ENCODE results near the gene MEG3. TPM values are rescaled to one million over a fixed set of nuclear protein-coding genes. Genes with fewer than 3 reads are reported as not detected.

The MEG3 gene
- total and polyA plus RNA-seq, 2 donors (not counting 3 experiments of a cell fraction or from before 2014, with no cell fraction given), result 378 to 508 TPM

GRCh38 chr14:100830681-100831080 is 4.8 kb downstream of the MEG3 start:
- no TSS peak for BruUV-seq (replicated peaks)
- no peaks in the 10 kb centered on the region for H3K27me3 ChIP-seq (ENCODE audit: control insufficient read depth in 2 of 2, insufficient read depth in 2 of 2, low read length in 2 of 2)
- dilution Hi-C loops (cut with MboI; ENCODE audit: extremely low pct_ligation_motif_present, low sequenced_read_pairs) (no loop called here), intact Hi-C loops (cut with micrococcal nuclease) (no loop called here)
- no peaks in the 10 kb centered on the region for H3K9me1 ChIP-seq (replicated peaks; ENCODE audit: control insufficient read depth, extremely low read depth, insufficient read depth, low read length)
- H3K4me1 ChIP-seq (ENCODE audit: control insufficient read depth, extremely low read depth, insufficient read depth, low read length), result no peaks in the 10 kb centered on the region
- FAIRE-seq (no peak), DNase-seq (ENCODE audit: low read depth, low spot score) (no peak)
- no peaks in the 10 kb centered on the region for H3K9me3 ChIP-seq (replicated peaks; ENCODE audit: control insufficient read depth, insufficient read depth, low read length)
- H3K4me2 ChIP-seq (ENCODE audit: insufficient read depth, low read length), result no peak overlapping the region
- no peak overlapping the region for H3K4me3 ChIP-seq (replicated peaks in 1 of 3; ENCODE audit: insufficient read depth in 1 of 3, low read depth in 1 of 3, low read length in 3 of 3)
- H3K79me2 ChIP-seq (ENCODE audit: control insufficient read depth, insufficient read depth, low read length), result peaks cover 28% of the 10 kb centered on the region
- no peak overlapping the region for H3K27ac ChIP-seq (ENCODE audit: insufficient read depth, low read depth, low read length)
- ChIA-PET CTCF (interaction anchor here (1.1 kb wide), 1 partner anchor 121 kb away, joined by 4 read pairs; no protein-coding TSS in a partner anchor), POLR2A (no interaction called here)
- H4K20me1 ChIP-seq (replicated peaks; ENCODE audit: control insufficient read depth, extremely low read depth, insufficient read depth, low read length), result no peaks in the 10 kb centered on the region
- no peak overlapping the region for H3K9ac ChIP-seq (replicated peaks; ENCODE audit: extremely low read depth, insufficient read depth, low read length)
- no peak for TF ChIP-seq MYC (IDR thresholded peaks at IDR 0.05; ENCODE audit: low read depth, low read length)
- TF ChIP-seq CTCF (IDR thresholded peaks at IDR 0.05; ENCODE audit: extremely low read depth in 1 of 2, insufficient read depth in 1 of 2, low read depth in 1 of 2, low read length in 2 of 2), result no peak
- TF ChIP-seq POLR2A (IDR thresholded peaks at IDR 0.05; ENCODE audit: low read depth, low read length), result no peak
- no peak for TF ChIP-seq JUN (IDR thresholded peaks at IDR 0.05; ENCODE audit: borderline replicate concordance, insufficient read depth, insufficient read length, low read depth)
- no peak for TF ChIP-seq MAX (IDR thresholded peaks at IDR 0.05; ENCODE audit: insufficient read depth, insufficient read length)
- TF ChIP-seq EZH2 (IDR thresholded peaks at IDR 0.05; ENCODE audit: borderline replicate concordance, low read depth, low read length, severe bottlenecking), result no peak
- no peak for TF ChIP-seq GATA2 (IDR thresholded peaks at IDR 0.05; ENCODE audit: insufficient read depth, insufficient read length, low read depth, low read length)
- no peak for TF ChIP-seq FOS (IDR thresholded peaks at IDR 0.05; ENCODE audit: borderline replicate concordance, insufficient read depth, low read length)
- no peak for TF ChIP-seq POLR2AphosphoS5 (IDR thresholded peaks at IDR 0.05; ENCODE audit: insufficient read depth, low read depth, low read length)
- H2AFZ ChIP-seq (ENCODE audit: low read depth, low read length), result no peak overlapping the region
- H3K36me3 ChIP-seq (ENCODE audit: control insufficient read depth in 2 of 2, extremely low read depth in 1 of 2, insufficient read depth in 2 of 2, low read length in 2 of 2), result peaks cover 3 to 24% of the 10 kb centered on the region in 2 experiments
